ENCODE measurements around the gene EGFR.

DNA sequence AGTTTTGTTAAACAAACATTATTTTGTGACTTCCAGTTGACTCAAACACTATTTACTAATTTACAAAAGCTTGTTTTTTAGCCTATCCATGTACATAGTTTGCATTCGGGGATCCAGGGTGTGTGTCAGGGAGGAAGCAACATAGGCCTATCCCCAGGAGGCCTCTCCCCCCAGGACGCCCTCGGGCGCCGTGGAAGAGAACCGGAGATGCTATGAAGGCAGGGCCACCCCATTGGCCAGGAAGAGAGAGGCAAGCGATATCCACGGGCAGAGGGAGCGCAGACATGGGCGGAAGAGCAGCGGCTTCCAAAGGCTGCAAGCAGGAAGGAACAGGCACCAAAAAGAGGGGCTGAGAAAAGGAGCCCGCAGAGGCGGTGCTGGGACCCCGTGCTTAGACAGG lies 38.3 kb upstream of the EGFR start:
- no peak for TF ChIP-seq POLR2A (IDR thresholded peaks at IDR 0.05)
- TF ChIP-seq, protein P1, sequence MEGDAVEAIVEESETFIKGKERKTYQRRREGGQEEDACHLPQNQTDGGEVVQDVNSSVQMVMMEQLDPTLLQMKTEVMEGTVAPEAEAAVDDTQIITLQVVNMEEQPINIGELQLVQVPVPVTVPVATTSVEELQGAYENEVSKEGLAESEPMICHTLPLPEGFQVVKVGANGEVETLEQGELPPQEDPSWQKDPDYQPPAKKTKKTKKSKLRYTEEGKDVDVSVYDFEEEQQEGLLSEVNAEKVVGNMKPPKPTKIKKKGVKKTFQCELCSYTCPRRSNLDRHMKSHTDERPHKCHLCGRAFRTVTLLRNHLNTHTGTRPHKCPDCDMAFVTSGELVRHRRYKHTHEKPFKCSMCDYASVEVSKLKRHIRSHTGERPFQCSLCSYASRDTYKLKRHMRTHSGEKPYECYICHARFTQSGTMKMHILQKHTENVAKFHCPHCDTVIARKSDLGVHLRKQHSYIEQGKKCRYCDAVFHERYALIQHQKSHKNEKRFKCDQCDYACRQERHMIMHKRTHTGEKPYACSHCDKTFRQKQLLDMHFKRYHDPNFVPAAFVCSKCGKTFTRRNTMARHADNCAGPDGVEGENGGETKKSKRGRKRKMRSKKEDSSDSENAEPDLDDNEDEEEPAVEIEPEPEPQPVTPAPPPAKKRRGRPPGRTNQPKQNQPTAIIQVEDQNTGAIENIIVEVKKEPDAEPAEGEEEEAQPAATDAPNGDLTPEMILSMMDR (IDR thresholded peaks at IDR 0.05), result no peak

Measured in right lobe of liver (tissue), 4 donors.